ENCODE results near the gene TIPIN. TPM values are rescaled to one million over a fixed set of nuclear protein-coding genes. Genes with fewer than 3 reads are reported as not detected.

Gene TIPIN
- total and polyA plus RNA-seq, 2 of the 8 experiments (the other 6 are each of a cell fraction or from before 2014, with no cell fraction given) = 8.5 to 24.7 TPM

DNA sequence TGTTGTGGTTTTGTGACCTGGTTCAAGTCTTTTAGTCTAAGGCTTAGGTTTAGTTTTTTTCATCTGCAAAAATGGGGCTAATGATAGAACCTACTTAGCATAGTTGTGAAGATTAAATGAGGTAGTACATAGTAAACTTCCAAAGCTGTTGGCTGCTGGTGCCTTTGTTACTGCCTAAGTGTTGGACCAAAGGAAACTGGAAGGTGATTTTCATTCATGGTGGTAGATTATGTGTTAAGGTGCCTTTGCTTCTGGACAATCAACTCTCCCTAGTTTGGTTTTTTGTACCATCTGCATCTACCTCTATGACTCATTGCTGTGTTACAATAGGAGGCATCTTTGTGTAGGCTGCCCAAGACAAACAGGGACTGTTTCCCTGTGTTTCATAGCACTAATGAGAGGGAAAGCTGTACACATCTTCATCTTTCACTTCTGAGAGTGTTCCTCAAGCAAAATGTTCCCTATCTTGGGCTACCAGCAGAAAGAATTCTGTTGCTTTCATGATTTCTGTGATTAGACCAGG lies 33.4 kb upstream of the TIPIN start:
- Histone ChIP-seq H3K4me3 (ENCODE audit: extremely low read depth in 1 of 4, insufficient read depth in 2 of 4, low read depth in 3 of 4, low read length in 4 of 4) (no peak overlapping the region), H4K8ac (ENCODE audit: extremely low read depth, insufficient read depth, low read length) (no peak overlapping the region), H2BK5ac (ENCODE audit: low read depth, low read length) (no peak overlapping the region), H3K36me3 (ENCODE audit: control insufficient read depth in 2 of 4, insufficient read depth in 4 of 4, low read length in 3 of 4) (peaks cover 0 to 3% (median 0%) of the 10 kb centered on the region in 4 experiments; a peak in 2 of 8 replicates), H3K4me1 (replicated peaks in 1 of 4; ENCODE audit: control insufficient read depth in 3 of 4, insufficient read depth in 4 of 4, low read length in 3 of 4) (peaks cover 0 to 3% (median 0%) of the 10 kb centered on the region in 4 experiments; a peak in 2 of 7 replicates), H3K79me1 (ENCODE audit: low read depth, low read length) (peaks cover 24% of the 10 kb centered on the region), H2BK20ac (ENCODE audit: low read length) (no peak overlapping the region), H3K14ac (ENCODE audit: insufficient read length) (no peak overlapping the region), H2BK15ac (ENCODE audit: low read length) (no peak overlapping the region), H4K20me1 (replicated peaks in 1 of 2; ENCODE audit: control insufficient read depth in 1 of 2, insufficient read depth in 2 of 2, low read length in 2 of 2) (peaks cover 8 to 10% of the 10 kb centered on the region in 2 experiments), H3K18ac (ENCODE audit: extremely low read depth, low read length) (no peak overlapping the region), H4K5ac (ENCODE audit: insufficient read length, low read depth, low read length) (no peak overlapping the region), H3K56ac (replicated peaks; ENCODE audit: insufficient read length, low read depth, low read length) (no peak overlapping the region), H3K27ac (ENCODE audit: low read depth, low read length) (no peak overlapping the region), H4K91ac (replicated peaks; ENCODE audit: insufficient read length, low read length) (no peak overlapping the region), H2BK12ac (ENCODE audit: low read depth, low read length) (no peak overlapping the region), H3K9me3 (ENCODE audit: insufficient read depth in 2 of 2, low read depth in 1 of 2, low read length in 1 of 2) (no peaks in the 10 kb centered on the region), H3K23me2 (ENCODE audit: low read depth, low read length) (peaks cover 3% of the 10 kb centered on the region), H3K4ac (replicated peaks; ENCODE audit: insufficient read length, low read depth, low read length) (no peak overlapping the region), H2BK120ac (replicated peaks; ENCODE audit: low read depth, low read length) (no peak overlapping the region), H2AK5ac (ENCODE audit: low read depth, low read length) (no peak overlapping the region), H3K27me3 (replicated peaks in 1 of 4; ENCODE audit: control insufficient read depth in 3 of 4, extremely low read depth in 1 of 4, insufficient read depth in 3 of 4, low read length in 3 of 4) (no peaks in the 10 kb centered on the region), H3K23ac (ENCODE audit: insufficient read length) (no peak overlapping the region), H3K4me2 (ENCODE audit: insufficient read depth in 1 of 2, low read depth in 2 of 2, low read length in 2 of 2) (no peak overlapping the region), H3K79me2 (ENCODE audit: control insufficient read depth in 1 of 2, insufficient read depth in 2 of 2, low read length in 2 of 2) (peaks cover 32 to 74% of the 10 kb centered on the region in 2 experiments), H3K9ac (replicated peaks in 1 of 4; ENCODE audit: extremely low read depth in 1 of 4, low read depth in 3 of 4, low read length in 3 of 4) (no peak overlapping the region), H2AFZ (ENCODE audit: low read length) (no peak overlapping the region)
- no peak for DNase-seq (ENCODE audit: low read depth in 1 of 2, low spot score in 2 of 2)
- TF ChIP-seq YY1 (IDR thresholded peaks at IDR 0.05; ENCODE audit: low read depth, low read length) = no peak
- ChIA-PET POLR2A (ENCODE audit: partially characterized antibody) (interaction anchor here (0.8 kb wide), 1 partner anchor 108 kb away, joined by 3 read pairs; the partner anchor contains the start of gene SNAPC5), CTCF (ENCODE audit: partially characterized antibody) (interaction anchor here (0.8 to 4.6 kb wide), 3 partner anchors 16 to 109 kb away, joined by 3 to 47 read pairs (median 4); partner anchors contain the start of gene SNAPC5)
- FAIRE-seq = no peak
